K562 (cell line): ENCODE data around the gene SNX10. TPM values are rescaled to one million over a fixed set of nuclear protein-coding genes. Genes with fewer than 3 reads are reported as not detected.
A peak's percentile ranks its signal among the peaks of the same experiment; 100 is the strongest.

ENCODE experiments used
- AFF1 ChIP-seq, 2 experiments: fragments of 450-650 bp; IDR thresholded peaks; 2 replicates each; pipeline ENCODE4 v1.6.1; 2018; ENCODE audit warnings: mild to moderate bottlenecking in 2 of 2, low read depth in 1 of 2; ENCODE audit not compliant: partially characterized antibody in 2 of 2
- BACH1 ChIP-seq: fragments of 200-800 bp; sonication (Bioruptor generic); IDR thresholded peaks from 2 replicates; pipeline ENCODE4 v1.6.1; 2016; ENCODE audit warnings: missing genetic modification characterization, missing compliant biosample characterization
- E2F6 ChIP-seq, 2 experiments: IDR thresholded peaks; 2 replicates each; pipeline ENCODE4 v1.6.1; 2011; ENCODE audit warnings: borderline replicate concordance in 1 of 2, control low read depth in 1 of 2, low read depth in 1 of 2, low read length in 1 of 2, mild to moderate bottlenecking in 1 of 2, mixed read lengths in 1 of 2, moderate library complexity in 1 of 2; ENCODE audit not compliant: insufficient read depth in 1 of 2, insufficient read length in 1 of 2, poor library complexity in 1 of 2, severe bottlenecking in 1 of 2; ENCODE audit errors: extremely low read depth in 1 of 2
- KDM1A ChIP-seq, 2 experiments: fragments of 450-650 bp; IDR thresholded peaks; 2 replicates each; pipeline ENCODE4 v1.6.1; 2016; ENCODE audit warnings: mild to moderate bottlenecking in 2 of 2
- MAFF ChIP-seq: IDR thresholded peaks from 2 replicates; pipeline ENCODE4 v1.6.1; 2012; ENCODE audit warnings: low read length, improper control_type of control experiment
- MAFK ChIP-seq: IDR thresholded peaks from 2 replicates; pipeline ENCODE4 v1.6.1; 2011; ENCODE audit warnings: low read length, improper control_type of control experiment
- NFE2 ChIP-seq: IDR thresholded peaks from 2 replicates; pipeline ENCODE4 v1.6.1; 2014; ENCODE audit warnings: antibody characterized with exemption, low read depth
- RCOR1 ChIP-seq, 2 experiments: IDR thresholded peaks; 2 replicates each; pipeline ENCODE4 v1.6.1; 2012; ENCODE audit warnings: low read depth in 2 of 2, low read length in 2 of 2, borderline replicate concordance in 1 of 2, improper control_type of control experiment in 1 of 2
- ZC3H4 ChIP-seq: sonication (generic); formaldehyde crosslinking; IDR thresholded peaks from 2 replicates; pipeline ENCODE4 v1.9.0; 2021; ENCODE audit warnings: missing genetic modification reagents, borderline replicate concordance
- ZNF592 ChIP-seq: fragments of 450-650 bp; IDR thresholded peaks from 2 replicates; pipeline ENCODE4 v1.6.1; 2017; ENCODE audit warnings: antibody characterized with exemption, mild to moderate bottlenecking
- ZNF766 ChIP-seq: fragments of 200-800 bp; sonication (Bioruptor generic); conservative IDR thresholded peaks from 2 replicates; pipeline ENCODE4 v1.6.1; 2016; ENCODE audit warnings: missing genetic modification characterization, missing compliant biosample characterization
- polyA plus RNA-seq, 8 experiments: library from polyadenylated mRNA; depleted of rRNA in 4 of 8; stranded (reverse) in 5 of 8; unstranded in 3 of 8; fragments of >200 nt; fragmentation: Nextera tagmentation in 2 of 8; fragmentation: Illumina TruSeq in 1 of 8; extraction: Ambion mirVana in 2 of 8; extraction: Trizol in 1 of 8; gene quantifications; 2 replicates each; pipeline versions ENCODE4 v1.2.1 to v1.2.3, GENCODE V29; 2011 to 2014; ENCODE audit warnings: inconsistent platforms in 1 of 8, missing spikeins in 1 of 8
- total RNA-seq, 7 experiments: library from RNA; depleted of rRNA in 6 of 7; stranded (reverse); fragments of >200 nt in 6 of 7; fragmentation: Illumina TruSeq in 2 of 7; extraction: Trizol in 2 of 7; gene quantifications; 2 replicates each; pipeline versions ENCODE4 v1.2.1 to v1.2.3, GENCODE V29; 2011 to 2021; ENCODE audit warnings: low replicate concordance in 1 of 7

Gene SNX10
- total and polyA plus RNA-seq, 9 of the 15 experiments (the other 6 are each of a cell fraction or from before 2014, with no cell fraction given) = 6.9 to 16.5 (median 11.5) TPM

- TF ChIP-seq E2F6 (IDR thresholded peaks at IDR 0.05; ENCODE audit: borderline replicate concordance in 1 of 2, extremely low read depth in 1 of 2, insufficient read depth in 1 of 2, insufficient read length in 1 of 2, low read depth in 1 of 2, low read length in 1 of 2, poor library complexity in 1 of 2, severe bottlenecking in 1 of 2) (peak; percentile 19 to 33), ZNF592 (0 out of 2 replicates have a peak, but pooled peaks have one; percentile 31), RCOR1 (IDR thresholded peaks at IDR 0.05; ENCODE audit: borderline replicate concordance in 1 of 2, low read depth in 2 of 2, low read length in 2 of 2) (peak in 1 of 2 experiments; percentile 48; a peak in 1 of 4 replicates), BACH1 (tag) (peak; percentile 71), ZC3H4 (CRISPR knock-in tag) (no peak), NFE2 (peak; percentile 54), KDM1A (IDR thresholded peaks at IDR 0.05) (peak; percentile 55 to 75; a peak in 3 of 4 replicates), MAFF (peak; percentile 93), AFF1 (IDR thresholded peaks at IDR 0.05; ENCODE audit: low read depth in 1 of 2, partially characterized antibody in 2 of 2) (peak in 1 of 2 experiments; percentile 80), MAFK (peak; percentile 89), ZNF766 (CRISPR knock-in tag) (0 out of 2 replicates have a peak, but pooled peaks have one; percentile 30)
These were observed 112.7 kb downstream of the SNX10 start (continued) for GRCh38 chr7:26404189-26404996.
